NB4 (cell line): ENCODE results near the gene MRTFA.

Experiments used
- DNase-seq: peaks from one replicate; pipeline ENCODE4 v3.0.0; 2010; ENCODE audit warnings: low read depth
- H3K4me3 ChIP-seq: one replicate; pipeline ENCODE4 v1.5.1; 2011; ENCODE audit warnings: mild to moderate bottlenecking, low read depth, low read length, moderate library complexity
- CTCF ChIP-seq: IDR thresholded peaks from one replicate; pipeline ENCODE4 v1.5.1; 2012; ENCODE audit warnings: low read depth, low read length
- MYC ChIP-seq: IDR thresholded peaks from 2 replicates; pipeline ENCODE4 v1.6.1; 2011; ENCODE audit warnings: low read depth, low read length
- POLR2A ChIP-seq: IDR thresholded peaks from 2 replicates; pipeline ENCODE4 v1.6.1; 2011; ENCODE audit warnings: mild to moderate bottlenecking; ENCODE audit not compliant: insufficient read length; ENCODE audit errors: extremely low read depth
- TF ChIP-seq, protein P1 (sequence below): IDR thresholded peaks from 2 replicates; pipeline ENCODE4 v1.6.1; 2011; ENCODE audit warnings: low read depth, low read length

Gene MRTFA

GRCh38 chr22:40423310-40423688 lies 213.2 kb downstream of the MRTFA start:
- no peak for DNase-seq
- H3K4me3 ChIP-seq: no peak overlapping the region
- no peak for TF ChIP-seq CTCF
- TF ChIP-seq POLR2A: no peak
- TF ChIP-seq, protein P1, sequence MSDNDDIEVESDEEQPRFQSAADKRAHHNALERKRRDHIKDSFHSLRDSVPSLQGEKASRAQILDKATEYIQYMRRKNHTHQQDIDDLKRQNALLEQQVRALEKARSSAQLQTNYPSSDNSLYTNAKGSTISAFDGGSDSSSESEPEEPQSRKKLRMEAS: no peak
- no peak for TF ChIP-seq MYC

DNA sequence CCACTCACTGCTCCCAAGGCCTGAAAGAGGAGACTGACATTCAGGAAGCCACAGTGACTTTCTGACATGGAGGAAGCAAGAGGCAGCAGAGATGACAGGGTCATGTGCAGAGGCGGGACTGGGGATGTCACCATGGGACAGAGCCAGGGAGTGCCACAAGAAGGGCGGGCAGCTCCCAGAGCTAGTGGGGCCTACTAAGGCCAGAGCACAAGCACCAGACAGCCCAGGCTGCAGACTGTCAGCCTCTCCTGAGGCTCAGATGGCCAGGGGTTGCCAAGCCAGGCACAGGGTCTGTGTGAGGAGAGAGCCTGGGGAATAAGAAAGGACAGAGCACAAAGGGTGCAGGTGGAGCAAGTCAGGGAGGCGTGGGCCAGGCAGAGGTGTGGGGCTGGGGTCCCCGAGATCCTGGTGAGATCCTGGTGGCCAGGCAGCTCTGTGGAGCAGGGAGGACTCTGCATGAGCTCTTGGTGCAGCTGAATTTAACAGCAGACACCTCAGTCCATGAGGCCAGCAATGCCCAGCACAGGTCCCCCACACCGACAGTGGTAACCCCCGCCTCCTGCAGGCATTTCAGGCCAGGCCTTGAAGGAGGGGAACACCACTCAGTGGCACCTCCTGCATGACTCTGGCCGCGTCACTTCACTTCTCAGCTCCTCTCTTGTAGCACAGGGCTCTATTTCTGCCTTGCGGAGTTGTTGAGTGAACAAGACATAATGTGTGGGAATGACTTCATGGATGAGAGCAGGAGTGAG lies 213.8 kb downstream of the MRTFA start:
- TF ChIP-seq, protein P1: no peak
- TF ChIP-seq POLR2A (no peak), CTCF (no peak)
- DNase-seq: no peak
- H3K4me3 ChIP-seq: no peak overlapping the region

DNA sequence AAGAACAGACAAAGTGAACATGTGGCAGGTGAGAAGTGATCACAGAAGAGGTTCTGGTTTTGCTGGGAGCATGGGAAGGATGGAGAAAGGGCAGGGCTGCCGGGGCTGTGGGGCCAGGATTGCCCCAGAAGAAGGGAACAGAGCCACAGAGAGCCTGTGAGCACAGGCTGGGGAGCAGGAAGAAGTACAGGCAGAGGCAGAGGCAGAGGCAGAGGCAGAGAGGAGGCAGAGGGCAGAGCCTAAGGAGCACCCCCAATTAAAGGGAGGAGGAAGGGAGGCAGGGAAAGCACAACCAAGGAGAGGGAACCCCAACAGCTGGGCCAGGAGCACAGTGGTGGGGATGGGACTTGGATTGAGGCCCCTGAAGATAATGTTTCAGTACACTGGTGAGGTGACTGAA lies 214.6 kb downstream of the MRTFA start:
- TF ChIP-seq CTCF: no peak
- TF ChIP-seq, protein P1: no peak
- TF ChIP-seq POLR2A: no peak
- TF ChIP-seq MYC: no peak
- DNase-seq: no peak
- H3K4me3 ChIP-seq: no peak overlapping the region

DNA sequence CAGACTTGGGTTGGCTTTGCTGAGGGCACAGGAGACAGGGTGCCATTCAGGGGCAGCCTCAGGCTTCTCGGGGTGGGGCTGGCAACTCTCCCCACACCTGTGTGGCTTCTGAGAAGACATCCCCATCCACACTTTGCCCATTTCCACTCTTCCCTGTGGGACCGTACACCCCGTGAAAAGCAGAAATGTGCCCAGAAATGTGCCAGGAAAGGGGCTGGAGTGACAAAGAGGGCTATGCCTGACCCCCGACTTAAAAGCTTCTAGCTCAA lies 215.5 kb downstream of the MRTFA start:
- DNase-seq: no peak
- no peak for TF ChIP-seq MYC
- no peak for TF ChIP-seq CTCF
- TF ChIP-seq POLR2A: no peak
- TF ChIP-seq, protein P1: no peak
- no peak overlapping the region for H3K4me3 ChIP-seq

DNA sequence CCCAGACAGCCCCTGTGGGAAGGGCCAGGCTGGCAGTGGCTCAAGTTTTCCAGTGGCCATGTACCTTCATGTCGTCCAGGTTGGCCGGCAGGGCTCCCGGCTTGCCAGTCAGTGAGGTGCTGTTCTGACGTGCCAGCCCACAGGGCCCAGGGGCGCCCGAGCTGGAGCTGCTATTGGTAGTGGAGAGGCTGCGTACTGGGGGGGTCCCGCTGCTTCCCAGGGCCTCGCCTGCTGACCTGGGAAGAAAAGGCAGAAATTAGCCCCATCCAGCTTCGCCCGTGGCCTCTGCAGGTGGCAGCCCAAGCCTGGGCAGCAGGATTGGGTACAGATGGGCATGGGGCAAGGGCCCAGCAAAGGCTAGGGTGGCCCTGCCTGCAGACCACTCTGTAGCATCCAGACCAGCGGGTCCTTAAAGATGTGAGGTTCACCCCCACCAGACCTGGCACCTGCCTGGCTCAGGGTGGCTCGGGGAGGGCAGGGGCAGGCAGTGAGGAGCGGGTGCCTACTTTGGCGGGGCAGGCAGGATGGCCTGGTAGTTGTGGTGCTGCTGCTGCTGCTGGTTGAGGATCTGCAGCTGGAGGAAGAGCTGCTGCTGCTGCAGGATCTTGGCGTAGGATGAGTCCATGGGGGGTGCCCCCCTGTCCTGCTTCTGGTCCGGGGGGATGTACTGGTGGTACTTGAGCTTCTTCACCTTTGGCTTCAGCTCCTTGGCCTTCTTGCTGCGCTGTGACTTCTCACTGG lies 216.0 kb downstream of the MRTFA start:
- DNase-seq: no peak
- H3K4me3 ChIP-seq: no peak overlapping the region
- TF ChIP-seq CTCF (no peak), MYC (no peak), POLR2A (no peak)
- TF ChIP-seq, protein P1: no peak
